RPMI8226 (cell line): ENCODE measurements around the gene GID4.
A peak's percentile ranks its signal among the peaks of the same experiment; 100 is the strongest.

Source experiments
- DNase-seq: peaks from one replicate; pipeline ENCODE4 v3.0.0-alpha.2; 2015

GID4 gene

GRCh38 chr17:18018411-18018921 lies 20.7 kb upstream of the GID4 start:
- no peak for DNase-seq

DNA sequence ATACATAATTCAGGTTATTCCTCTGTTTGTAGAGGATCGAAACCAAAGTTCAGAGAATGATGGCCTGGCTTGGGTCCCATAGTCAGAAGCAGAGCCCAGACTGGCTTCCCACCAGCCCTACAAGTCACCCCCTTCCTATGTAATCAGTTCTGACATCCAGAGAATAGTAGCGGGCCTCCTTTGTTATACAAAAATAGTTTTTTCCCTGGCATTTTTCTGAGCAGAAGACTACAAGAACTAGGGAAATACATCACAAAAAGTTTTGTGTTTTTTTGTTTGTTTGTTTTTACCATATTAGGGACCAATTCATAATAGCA lies 19.4 kb upstream of the GID4 start:
- DNase-seq: no peak

GRCh38 chr17:18020971-18021370 lies 18.2 kb upstream of the GID4 start:
- DNase-seq: no peak

- DNase-seq: no peak
Measured at GRCh38 chr17:18021372-18021771, 17.8 kb upstream of the GID4 start.

DNA sequence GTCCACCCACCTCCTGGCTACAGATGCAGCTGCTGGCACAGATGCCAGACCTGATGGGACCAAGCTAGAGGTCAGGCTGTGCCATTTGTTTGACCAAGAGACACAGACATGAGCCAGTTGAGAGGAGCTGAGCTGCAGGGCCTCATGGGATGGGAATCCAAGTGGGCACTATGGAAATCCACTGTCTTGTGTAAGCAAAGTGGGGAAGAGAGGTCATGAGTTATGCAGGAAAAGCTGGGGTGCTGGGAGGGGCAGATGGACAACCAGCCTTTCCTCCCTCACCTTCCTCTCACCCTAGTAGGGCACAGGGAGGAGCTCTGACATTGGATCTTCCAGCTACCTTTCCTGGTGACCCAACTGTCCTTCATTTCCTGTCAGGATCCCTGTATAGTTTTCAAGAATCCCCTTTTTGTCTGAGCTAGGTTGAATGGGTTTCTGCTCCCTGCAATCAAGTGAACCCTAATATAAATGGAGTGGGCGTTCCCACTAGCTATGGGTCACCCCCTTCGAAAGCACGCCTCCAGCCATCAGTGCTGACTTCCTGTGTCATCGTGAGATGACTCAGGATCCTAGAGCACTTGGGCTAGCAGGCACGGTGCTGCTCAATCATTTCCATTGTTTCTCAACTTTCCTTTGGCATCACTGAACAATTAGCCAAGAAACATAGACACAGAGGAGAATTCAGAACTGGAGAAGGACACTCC lies 13.8 kb upstream of the GID4 start:
- no peak for DNase-seq

DNA sequence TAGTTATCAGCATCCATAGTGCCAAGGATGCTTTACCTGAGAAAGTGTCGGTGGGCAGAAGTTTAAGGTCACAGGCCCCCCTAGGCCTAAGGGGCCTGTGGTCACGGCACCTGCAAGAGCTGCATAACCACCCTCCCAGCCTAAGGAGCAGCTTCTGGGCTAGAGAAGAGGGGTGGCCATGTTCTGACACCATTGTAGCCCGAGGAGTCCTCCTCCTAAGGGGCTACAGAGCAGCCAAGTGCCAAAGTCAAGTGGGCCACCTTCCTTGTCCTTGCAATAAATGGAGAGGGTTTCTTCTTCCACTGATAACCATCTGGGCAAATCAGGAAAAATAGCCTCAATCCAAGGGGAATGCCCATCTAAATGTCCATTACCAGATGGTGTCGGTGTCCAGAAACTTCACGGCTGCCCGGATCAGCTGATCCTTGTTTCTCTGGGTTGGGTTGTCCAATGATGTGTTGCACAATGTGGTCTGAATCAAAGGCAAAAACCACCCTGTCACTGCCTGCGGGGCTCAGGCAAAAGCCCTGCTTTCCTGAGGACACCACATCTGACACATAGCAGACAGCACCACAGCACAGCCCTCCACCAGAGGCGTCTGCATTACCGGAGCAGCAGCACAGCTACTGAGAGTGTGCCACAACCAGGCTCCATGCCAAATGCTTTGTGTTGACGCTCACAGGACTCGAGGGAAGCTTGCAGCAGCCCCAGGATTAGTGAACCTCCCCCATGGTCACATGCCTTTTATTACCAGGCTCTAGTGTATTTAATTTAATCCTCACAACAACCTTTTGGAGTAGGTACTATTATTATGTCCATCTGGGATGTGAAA lies 13.0 kb upstream of the GID4 start:
- no peak for DNase-seq

GRCh38 chr17:18027280-18027679 lies 11.9 kb upstream of the GID4 start:
- no peak for DNase-seq

- DNase-seq: no peak
Measured at GRCh38 chr17:18028114-18028951, 10.9 kb upstream of the GID4 start.

- no peak for DNase-seq
Measured at GRCh38 chr17:18028952-18029540, 10.2 kb upstream of the GID4 start.

- no peak for DNase-seq
Measured at GRCh38 chr17:18031955-18032354, 7.3 kb upstream of the GID4 start.

DNA sequence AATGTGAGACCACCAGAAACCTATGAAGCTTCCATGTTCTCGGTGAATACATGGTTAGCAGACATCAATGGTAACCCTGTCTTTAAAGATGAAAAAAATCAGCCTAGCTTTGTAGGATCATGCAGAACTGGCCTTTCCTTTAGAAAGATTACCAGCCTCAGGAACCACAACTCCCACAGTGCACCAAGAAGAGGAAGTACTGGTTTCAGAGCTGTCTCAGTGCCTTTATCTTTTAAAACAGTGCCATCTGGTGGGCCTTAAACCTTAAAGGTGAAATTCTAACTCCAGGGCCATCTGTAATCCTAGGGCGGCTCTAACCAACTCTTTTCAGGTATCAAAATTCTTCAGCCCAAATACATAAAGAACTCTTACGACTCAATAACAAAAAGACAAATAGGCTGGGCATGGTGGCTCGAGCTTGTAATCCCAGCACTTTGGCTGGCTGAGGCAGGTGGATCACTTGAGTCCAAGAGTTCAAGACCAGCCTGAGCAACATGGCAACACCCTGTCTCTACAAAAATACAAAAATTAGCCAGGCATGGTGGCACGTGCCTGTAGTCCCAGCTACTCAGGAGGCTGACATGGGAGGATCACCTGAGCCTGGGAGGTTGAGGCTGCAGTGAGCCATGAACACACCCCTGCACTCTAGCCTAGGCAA lies 5.6 kb upstream of the GID4 start:
- peak; percentile 89 for DNase-seq

GRCh38 chr17:18035704-18036103 lies 3.5 kb upstream of the GID4 start:
- no peak for DNase-seq

- DNase-seq: peak; percentile 44
Measured at GRCh38 chr17:18037486-18037885, 1.7 kb upstream of the GID4 start.

DNA sequence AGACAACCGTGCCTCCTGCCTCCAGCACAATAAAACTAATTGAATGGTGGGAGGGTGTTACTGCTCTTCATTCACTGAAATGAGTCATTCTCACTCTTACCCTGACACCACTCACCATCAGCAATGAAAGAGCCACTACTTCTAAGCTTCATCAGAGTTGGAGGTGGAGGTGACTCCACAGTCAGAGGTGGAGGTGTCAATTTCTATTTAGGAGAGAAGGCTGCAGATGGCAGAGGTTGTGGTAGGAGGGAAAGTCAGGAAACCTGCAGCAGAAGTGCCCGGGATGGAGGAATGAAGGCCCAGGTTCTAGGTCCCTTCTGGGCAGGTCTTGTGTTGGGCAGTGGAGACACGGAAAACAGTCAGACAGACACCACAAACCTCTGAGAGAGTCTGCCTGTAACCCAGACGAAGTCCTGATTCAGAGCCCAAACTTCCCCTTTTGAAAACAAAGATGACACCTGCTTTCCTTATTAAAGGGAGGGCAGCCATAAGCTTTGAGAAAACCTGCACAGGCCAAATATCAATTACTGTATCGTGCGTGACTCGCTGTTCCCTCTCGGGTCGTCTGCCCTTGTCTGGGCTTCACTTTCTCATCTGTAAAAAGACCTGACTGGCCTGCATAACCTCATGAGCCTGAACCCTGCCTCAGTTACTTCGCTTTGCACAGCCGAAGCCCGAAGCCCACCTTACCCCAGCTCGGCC lies 908 bp upstream of the GID4 start:
- DNase-seq: peak; percentile 67

DNA sequence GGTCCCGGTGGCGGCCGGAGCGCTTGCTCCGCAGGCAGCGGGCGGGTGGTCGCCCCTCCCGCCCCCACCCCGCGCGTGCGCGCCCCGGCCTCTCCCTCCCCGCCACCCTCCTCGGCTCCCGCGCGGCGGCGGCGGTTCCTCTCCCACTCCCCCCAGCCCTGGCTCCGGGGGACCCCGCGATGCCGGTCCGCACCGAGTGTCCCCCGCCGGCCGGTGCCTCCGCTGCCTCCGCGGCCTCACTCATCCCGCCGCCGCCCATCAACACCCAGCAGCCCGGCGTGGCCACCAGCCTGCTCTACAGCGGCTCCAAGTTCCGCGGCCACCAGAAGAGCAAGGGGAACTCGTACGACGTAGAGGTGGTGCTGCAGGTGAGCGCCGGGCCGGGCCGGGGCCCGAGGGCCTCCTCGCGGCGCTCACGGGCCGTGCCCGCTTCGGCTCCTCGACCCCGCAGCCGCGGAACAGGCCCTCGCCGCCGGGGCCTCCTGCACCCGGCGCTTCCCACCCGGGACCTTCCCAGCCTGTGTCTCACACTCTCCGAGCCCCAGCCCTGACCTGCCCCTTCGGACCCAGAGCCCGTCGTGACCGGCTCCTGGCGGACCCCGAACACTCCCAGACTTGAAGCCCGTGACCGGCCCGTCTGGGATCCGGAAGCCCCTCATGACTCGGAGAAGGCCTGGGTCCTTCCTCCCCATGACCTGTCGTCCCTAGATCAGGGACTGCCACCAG lies 490 bp downstream of the GID4 start:
- peak; percentile 70 for DNase-seq

DNA sequence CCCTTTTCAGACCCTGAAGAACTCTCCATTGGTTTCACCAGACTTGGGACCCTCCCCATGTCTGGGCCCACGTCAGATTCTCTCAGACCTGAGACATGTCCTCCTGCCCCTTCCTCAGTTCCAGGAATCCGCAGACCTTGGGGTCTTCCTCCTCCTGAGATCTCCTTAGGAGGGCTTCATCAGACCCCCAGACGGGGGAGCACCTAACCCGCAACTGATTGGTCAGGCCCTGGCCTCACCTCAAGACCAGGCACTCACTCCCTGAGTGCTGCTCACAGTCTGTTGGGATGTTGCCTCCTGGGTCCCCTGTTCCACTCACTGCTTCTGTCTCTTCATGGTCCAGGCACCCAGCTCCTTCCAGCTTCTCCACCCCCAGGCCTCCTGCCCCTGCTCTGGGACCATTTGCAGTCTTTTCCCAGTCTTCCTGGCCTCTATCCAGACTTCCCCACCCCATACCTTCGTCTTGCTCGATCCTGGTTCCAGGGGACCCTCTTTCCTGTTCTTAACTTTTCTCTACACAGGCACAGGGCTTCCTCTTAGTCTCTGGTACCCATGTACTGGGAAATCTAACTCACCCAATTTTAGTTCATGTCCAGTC lies 1.2 kb downstream of the GID4 start:
- no peak for DNase-seq

GRCh38 chr17:18041776-18042175 lies 2.6 kb downstream of the GID4 start:
- no peak for DNase-seq

DNA sequence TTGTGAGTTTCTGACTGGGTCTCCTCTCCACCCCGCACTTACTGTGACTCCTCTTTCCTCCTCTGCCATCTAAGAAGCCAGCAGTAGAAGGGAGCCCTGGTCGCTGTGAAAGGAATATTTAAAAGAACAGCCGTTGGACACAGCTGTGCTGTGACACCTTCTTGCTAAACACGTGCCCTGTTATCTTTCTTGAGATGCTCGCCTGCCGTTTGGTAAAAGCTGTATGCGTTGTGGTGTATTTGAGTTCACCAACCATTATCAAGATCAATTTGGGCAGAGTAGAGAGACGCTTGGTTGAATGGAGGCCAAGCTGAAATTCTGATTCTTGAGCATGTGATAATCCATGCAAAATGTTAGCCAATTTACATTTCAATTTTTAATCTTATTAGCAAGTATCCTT lies 3.8 kb downstream of the GID4 start:
- DNase-seq: no peak

- DNase-seq: peak; percentile 27
Measured at GRCh38 chr17:18043491-18043890, 4.3 kb downstream of the GID4 start.

DNA sequence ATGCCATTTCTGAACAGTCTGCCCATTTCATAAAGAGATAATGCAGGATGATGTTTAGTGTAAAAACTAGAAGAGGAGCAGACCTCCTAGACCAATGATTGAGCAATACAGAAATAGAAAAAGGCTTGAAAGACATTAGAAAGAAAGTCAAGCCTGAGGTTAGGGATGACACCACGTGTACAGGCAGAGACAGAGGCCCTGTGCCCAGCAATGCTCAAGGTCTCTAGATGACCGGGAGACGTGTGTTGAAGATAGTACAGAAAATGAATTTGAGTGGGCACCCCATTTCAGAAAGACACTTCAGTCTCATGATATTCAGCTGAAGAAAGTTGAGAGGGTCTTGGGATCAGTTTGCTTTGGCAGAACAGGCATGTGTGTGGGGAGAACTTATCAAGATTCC lies 5.4 kb downstream of the GID4 start:
- no peak for DNase-seq
